PC-3 (cell line): ENCODE results near the gene MYH9. TPM values are rescaled to one million over a fixed set of nuclear protein-coding genes. Genes with fewer than 3 reads are reported as not detected.
"Not testable (repeated sequence)": the region's sequence is repeated elsewhere in the genome, so short reads cannot be mapped to it uniquely, and the experiment has no call there.

ENCODE experiments used
- ATAC-seq: fragments of 200-7000 bp; cut with Tn5 transposase; 2 replicates; pipeline ENCODE4 v1.9.1; 2020; ENCODE audit warnings: mild to moderate bottlenecking, moderate library complexity
- BruUV-seq: library from RNA; stranded (reverse); fragments of 400-500 nt; replicated peaks from 2 replicates; lab custom pipeline; 2021; lab: Mats Ljungman, UMichigan
- CTCF ChIA-PET: fragments of 300-600 bp; sonication (Branson Sonifier 250); formaldehyde crosslinking; loops from one replicate; lab custom pipeline; 2022; ENCODE audit warnings: antibody characterized with exemption; lab: Charles Lee
- POLR2A ChIA-PET: fragments of 300-600 bp; sonication (Branson Sonifier 250); formaldehyde crosslinking; loops from one replicate; lab custom pipeline; 2022; ENCODE audit warnings: antibody characterized with exemption; ENCODE audit not compliant: unreplicated experiment; lab: Charles Lee
- DNase-seq: peaks from one replicate; pipeline ENCODE4 v3.0.0-alpha.2; 2015
- H2AFZ ChIP-seq: fragments of 300-600 bp; sonication (generic); 2 replicates; pipeline ENCODE4 v1.6.0; 2016; ENCODE audit warnings: antibody characterized with exemption, low read length
- H3F3A ChIP-seq: fragments of 300-600 bp; sonication (generic); one replicate; pipeline ENCODE4 v1.6.0; 2017; ENCODE audit warnings: antibody characterized with exemption, low read length, control low read depth, mild to moderate bottlenecking; ENCODE audit not compliant: unreplicated experiment
- H3K27ac ChIP-seq: fragments of 300-600 bp; sonication (generic); 2 replicates; pipeline ENCODE4 v1.5.1; 2016; ENCODE audit warnings: mild to moderate bottlenecking, low read length
- H3K27me3 ChIP-seq: fragments of 300-600 bp; sonication (generic); 2 replicates; pipeline ENCODE4 v1.6.1; 2016; ENCODE audit warnings: low read length, mixed read lengths
- H3K36me3 ChIP-seq: fragments of 300-600 bp; sonication (generic); 2 replicates; pipeline ENCODE4 v1.6.1; 2016; ENCODE audit warnings: low read depth, mixed run types, low read length, mixed read lengths
- H3K4me1 ChIP-seq: fragments of 300-600 bp; sonication (generic); 2 replicates; pipeline ENCODE4 v1.5.1; 2016; ENCODE audit warnings: low read length; ENCODE audit not compliant: insufficient read depth
- H3K4me2 ChIP-seq: fragments of 300-600 bp; sonication (generic); 2 replicates; pipeline ENCODE4 v1.6.0; 2016; ENCODE audit warnings: low read length
- H3K4me3 ChIP-seq: fragments of 300-600 bp; sonication (generic); 2 replicates; pipeline ENCODE4 v1.5.1; 2016; ENCODE audit warnings: mild to moderate bottlenecking, low read length, mixed read lengths
- H3K79me2 ChIP-seq: fragments of 300-600 bp; sonication (generic); 2 replicates; pipeline ENCODE4 v1.6.1; 2017; ENCODE audit warnings: low read length, mixed read lengths
- H3K9ac ChIP-seq: fragments of 300-600 bp; sonication (generic); 2 replicates; pipeline ENCODE4 v1.6.0; 2016; ENCODE audit warnings: mild to moderate bottlenecking, low read length
- H3K9me2 ChIP-seq: fragments of 300-600 bp; sonication (generic); replicated peaks from 2 replicates; pipeline ENCODE4 v1.6.1; 2016; ENCODE audit warnings: mixed run types, low read length, mixed read lengths
- H3K9me3 ChIP-seq: fragments of 300-600 bp; sonication (generic); 2 replicates; pipeline ENCODE4 v1.6.1; 2016; ENCODE audit warnings: low read length, mixed read lengths
- H4K20me1 ChIP-seq: fragments of 300-600 bp; sonication (generic); 2 replicates; pipeline ENCODE4 v1.6.1; 2016; ENCODE audit warnings: low read length, mixed read lengths
- CTCF ChIP-seq: fragments of 300-600 bp; sonication (generic); conservative IDR thresholded peaks from 2 replicates; pipeline ENCODE4 v1.5.1; 2017; ENCODE audit warnings: antibody characterized with exemption, low read depth, mild to moderate bottlenecking, low read length
- EZH2 ChIP-seq: fragments of 300-600 bp; sonication (generic); IDR thresholded peaks from one replicate; pipeline ENCODE4 v1.6.1; 2017; ENCODE audit warnings: antibody characterized with exemption, mild to moderate bottlenecking, low read length; ENCODE audit not compliant: unreplicated experiment
- EZH2phosphoT487 ChIP-seq: fragments of 300-600 bp; sonication (generic); IDR thresholded peaks from 2 replicates; pipeline ENCODE4 v1.6.1; 2018; ENCODE audit warnings: mild to moderate bottlenecking, antibody characterized with exemption, low read length, borderline replicate concordance
- intact Hi-C: fragments of 100-400 bp; cut with micrococcal nuclease; formaldehyde crosslinking; loops from 2 replicates; pipeline ENCODE4 v1.9.0; 2023
- total RNA-seq: library from RNA; depleted of rRNA; stranded (reverse); fragments of >200 nt; gene quantifications from 2 replicates; pipeline ENCODE4 v1.2.3, GENCODE V29; 2014

MYH9 gene
- total RNA-seq, 1 experiment from 2014 or later, result 357 TPM

GRCh38 chr22:36253523-36254490, 134.0 kb downstream of the MYH9 start:
- POLR2A ChIA-PET, result no interaction called here
- Histone ChIP-seq H3K36me3 (no peaks in the 10 kb centered on the region), H3K9me2 (no peaks in the 10 kb centered on the region), H2AFZ (no peak overlapping the region), H3K4me3 (no peak overlapping the region), H3K9ac (no peak overlapping the region), H3K27ac (no peak overlapping the region), H3K4me2 (no peak overlapping the region), H3K4me1 (no peaks in the 10 kb centered on the region), H3K9me3 (no peaks in the 10 kb centered on the region), H3K27me3 (no peaks in the 10 kb centered on the region), H3K79me2 (no peaks in the 10 kb centered on the region), H3F3A (no peaks in the 10 kb centered on the region), H4K20me1 (no peaks in the 10 kb centered on the region)
- no TSS peak for BruUV-seq
- DNase-seq (no peak), ATAC-seq (no peak; the same call in 1 of the 2 replicates)
- CTCF ChIA-PET, result no interaction called here
- intact Hi-C loops, result no loop called here
- TF ChIP-seq EZH2phosphoT487 (no peak), CTCF (no peak), EZH2 (no peak)

- ChIA-PET CTCF (no interaction called here), POLR2A (no interaction called here)
- H3K4me2 ChIP-seq, result no peak within 1 kb of the TSS
- no TSS peak for BruUV-seq
- H3K36me3 ChIP-seq, result no peaks in the 10 kb centered on the region
- no peak for DNase-seq
- no peak within 1 kb of the TSS for H3K9ac ChIP-seq
- H3K27ac ChIP-seq, result no peak within 1 kb of the TSS
- no peak for ATAC-seq
- H3F3A ChIP-seq, result no peaks in the 10 kb centered on the region
- no peaks in the 10 kb centered on the region for H3K4me1 ChIP-seq
- TF ChIP-seq EZH2phosphoT487 (no peak), CTCF (no peak), EZH2 (no peak)
- no peaks in the 10 kb centered on the region for H3K79me2 ChIP-seq
- no peaks in the 10 kb centered on the region for H4K20me1 ChIP-seq
- no peaks in the 10 kb centered on the region for H3K27me3 ChIP-seq
- intact Hi-C loops, result no loop called here
- H3K9me2 ChIP-seq, result no peaks in the 10 kb centered on the region
- H2AFZ ChIP-seq, result no peak within 1 kb of the TSS
- no peaks in the 10 kb centered on the region for H3K9me3 ChIP-seq
- no peak within 1 kb of the TSS for H3K4me3 ChIP-seq
Observed at GRCh38 chr22:36252754-36253522, 134.8 kb downstream of the MYH9 start, which contains the start of gene APOL1. Gene APOL1, plus strand, starts transcription at chr22:36253133. Its CDS starts 1,823 bp downstream, at chr22:36254956.

GRCh38 chr22:36251979-36252608, 135.7 kb downstream of the MYH9 start:
- H3K36me3 ChIP-seq, DNase-seq, H3K9me2 ChIP-seq, H4K20me1 ChIP-seq, H3K27me3 ChIP-seq, H3K4me1 ChIP-seq, intact Hi-C loops, POLR2A ChIA-PET, H3K27ac ChIP-seq, H3F3A ChIP-seq, H3K9ac ChIP-seq, H3K4me3 ChIP-seq, H3K9me3 ChIP-seq, H2AFZ ChIP-seq, ATAC-seq, BruUV-seq, CTCF ChIA-PET, H3K79me2 ChIP-seq, H3K4me2 ChIP-seq: not testable (repeated sequence)

- H3K9me3 ChIP-seq, POLR2A ChIA-PET, H3K9me2 ChIP-seq, H3K4me2 ChIP-seq, intact Hi-C loops, H3K27me3 ChIP-seq, H3F3A ChIP-seq, H4K20me1 ChIP-seq, BruUV-seq, DNase-seq, H3K36me3 ChIP-seq, ATAC-seq, H3K4me3 ChIP-seq, CTCF ChIA-PET, H3K79me2 ChIP-seq, H3K27ac ChIP-seq, H2AFZ ChIP-seq, H3K9ac ChIP-seq, H3K4me1 ChIP-seq: not testable (repeated sequence)
Observed at GRCh38 chr22:36250292-36250960, 137.3 kb downstream of the MYH9 start.
